Smooth muscle cell (in vitro differentiated cells): ENCODE data around the gene TBC1D23. TPM values are rescaled to one million over a fixed set of nuclear protein-coding genes. Genes with fewer than 3 reads are reported as not detected.
"Not testable (repeated sequence)": the region's sequence is repeated elsewhere in the genome, so short reads cannot be mapped to it uniquely, and the experiment has no call there.

Experiments used
- DNase-seq: peaks from one replicate; lab custom pipeline; 2025; ENCODE audit not compliant: unreplicated experiment; lab: John Stamatoyannopoulos, UW
- H2AFZ ChIP-seq: fragments of 200-600 bp; sonication (generic); 2 replicates; pipeline ENCODE4 v1.6.0; 2016; ENCODE audit warnings: antibody characterized with exemption, low read depth, mild to moderate bottlenecking
- H3F3A ChIP-seq: fragments of 200-600 bp; sonication (generic); 2 replicates; pipeline ENCODE4 v1.6.0; 2017; ENCODE audit warnings: antibody characterized with exemption, low read depth
- H3K27ac ChIP-seq: fragments of 200-600 bp; sonication (generic); 2 replicates; pipeline ENCODE4 v1.5.1; 2016; ENCODE audit warnings: low read depth, mild to moderate bottlenecking
- H3K27me3 ChIP-seq: fragments of 200-600 bp; sonication (generic); 2 replicates; pipeline ENCODE4 v1.6.1; 2016; ENCODE audit warnings: low read depth, mild to moderate bottlenecking
- H3K36me3 ChIP-seq: fragments of 200-600 bp; sonication (generic); 2 replicates; pipeline ENCODE4 v1.5.1; 2016; ENCODE audit warnings: low read depth
- H3K4me1 ChIP-seq: fragments of 200-600 bp; sonication (generic); 2 replicates; pipeline ENCODE4 v1.5.1; 2016; ENCODE audit warnings: low read depth
- H3K4me2 ChIP-seq: fragments of 200-600 bp; sonication (generic); 2 replicates; pipeline ENCODE4 v1.6.0; 2016; ENCODE audit warnings: mild to moderate bottlenecking
- H3K4me3 ChIP-seq: fragments of 200-600 bp; sonication (generic); 2 replicates; pipeline ENCODE4 v1.5.1; 2016; ENCODE audit warnings: mild to moderate bottlenecking
- H3K79me2 ChIP-seq: fragments of 200-600 bp; sonication (generic); 2 replicates; pipeline ENCODE4 v1.6.0; 2016; ENCODE audit warnings: low read depth, mild to moderate bottlenecking
- H3K9ac ChIP-seq: fragments of 200-600 bp; sonication (generic); 2 replicates; pipeline ENCODE4 v1.6.0; 2016; ENCODE audit warnings: low read depth
- H3K9me3 ChIP-seq: fragments of 200-600 bp; sonication (generic); replicated peaks from 2 replicates; pipeline ENCODE4 v1.5.1; 2016; ENCODE audit warnings: low read depth
- H4K20me1 ChIP-seq: fragments of 200-600 bp; sonication (generic); 2 replicates; pipeline ENCODE4 v1.6.0; 2016; ENCODE audit warnings: low read depth
- CTCF ChIP-seq: fragments of 200-600 bp; sonication (generic); IDR thresholded peaks from 2 replicates; pipeline ENCODE4 v1.5.1; 2017; ENCODE audit warnings: borderline replicate concordance, mild to moderate bottlenecking, antibody characterized with exemption; ENCODE audit not compliant: insufficient read depth, poor library complexity, severe bottlenecking
- WGBS: methylation state at CpG from one replicate; pipeline ENCODE4 v1.1.7; 2016; ENCODE audit warnings: low lambda C conversion rate; 5-methylcytosine and 5-hydroxymethylcytosine counted together
- polyA plus RNA-seq: library from polyadenylated mRNA; unstranded; fragments of >200 nt; fragmentation: Nextera tagmentation; extraction: Ambion mirVana; gene quantifications from 2 replicates; pipeline ENCODE4 v1.2.1, GENCODE V29; 2016
- total RNA-seq: library from RNA; depleted of rRNA; stranded (reverse); fragments of >200 nt; gene quantifications from 2 replicates; pipeline ENCODE4 v1.2.3, GENCODE V29; 2014

The TBC1D23 gene
- total and polyA plus RNA-seq, 2 experiments from 2014 or later = 36.0 to 77.7 TPM

GRCh38 chr3:100269001-100269400 lies 8.2 kb downstream of the TBC1D23 start:
- H3K4me1 ChIP-seq = no peaks in the 10 kb centered on the region
- no peaks in the 10 kb centered on the region for H3K27me3 ChIP-seq
- H3K9me3 ChIP-seq = no peaks in the 10 kb centered on the region
- peak overlapping the region; percentile 43 for H3K4me2 ChIP-seq
- H3K9ac ChIP-seq = peak overlapping the region; percentile 5
- no peak for DNase-seq
- H2AFZ ChIP-seq = no peak overlapping the region
- peaks cover 82% of the 10 kb centered on the region for H3K79me2 ChIP-seq
- H3F3A ChIP-seq = no peaks in the 10 kb centered on the region
- peak overlapping the region; percentile 84 for H3K27ac ChIP-seq
- no peaks in the 10 kb centered on the region for H3K36me3 ChIP-seq
- 67% methylated on average over 2 of the region's 2 CpGs for WGBS
- H4K20me1 ChIP-seq = peaks cover 96% of the 10 kb centered on the region
- TF ChIP-seq CTCF = no peak
- no peak overlapping the region for H3K4me3 ChIP-seq

GRCh38 chr3:100269410-100270214 lies 8.8 kb downstream of the TBC1D23 start:
- no peak overlapping the region for H3K4me3 ChIP-seq
- H3K9ac ChIP-seq = peak overlapping the region; percentile 37
- no peak for TF ChIP-seq CTCF
- WGBS = 28% methylated on average over 2 of the region's 2 CpGs
- H3K4me2 ChIP-seq = peak overlapping the region; percentile 63
- peak overlapping the region; percentile 85 for H3K27ac ChIP-seq
- no peaks in the 10 kb centered on the region for H3F3A ChIP-seq
- H2AFZ ChIP-seq = no peak overlapping the region
- peaks cover 96% of the 10 kb centered on the region for H4K20me1 ChIP-seq
- H3K9me3 ChIP-seq = no peaks in the 10 kb centered on the region
- H3K27me3 ChIP-seq = no peaks in the 10 kb centered on the region
- peaks cover 81% of the 10 kb centered on the region for H3K79me2 ChIP-seq
- no peaks in the 10 kb centered on the region for H3K4me1 ChIP-seq
- no peak for DNase-seq
- H3K36me3 ChIP-seq = no peaks in the 10 kb centered on the region

- Histone ChIP-seq H3F3A (no peaks in the 10 kb centered on the region), H3K36me3 (no peaks in the 10 kb centered on the region), H3K9ac (peak overlapping the region; percentile 37), H3K4me1 (no peaks in the 10 kb centered on the region), H3K79me2 (peaks cover 81% of the 10 kb centered on the region), H4K20me1 (peaks cover 95% of the 10 kb centered on the region), H3K4me2 (peak overlapping the region; percentile 63), H3K27me3 (no peaks in the 10 kb centered on the region), H2AFZ (no peak overlapping the region), H3K4me3 (no peak overlapping the region), H3K27ac (peak overlapping the region; percentile 85), H3K9me3 (no peaks in the 10 kb centered on the region)
- 56% methylated on average over 2 of the region's 2 CpGs for WGBS
- no peak for TF ChIP-seq CTCF
- DNase-seq = no peak
Observed at GRCh38 chr3:100270215-100270583, 9.4 kb downstream of the TBC1D23 start.

- Histone ChIP-seq H3K9ac (no peak overlapping the region), H3K79me2 (peaks cover 81% of the 10 kb centered on the region), H3K4me2 (no peak overlapping the region), H3K27ac (no peak overlapping the region), H3K36me3 (no peaks in the 10 kb centered on the region), H3K4me1 (no peaks in the 10 kb centered on the region), H3K4me3 (no peak overlapping the region), H3F3A (no peaks in the 10 kb centered on the region), H2AFZ (no peak overlapping the region), H3K9me3 (no peaks in the 10 kb centered on the region), H3K27me3 (no peaks in the 10 kb centered on the region), H4K20me1 (peaks cover 95% of the 10 kb centered on the region)
- WGBS = 100% methylated on average over 1 of the region's 1 CpG
- TF ChIP-seq CTCF = no peak
- no peak for DNase-seq
Observed at GRCh38 chr3:100271522-100271921, 10.7 kb downstream of the TBC1D23 start.

- Histone ChIP-seq H3K79me2 (peaks cover 80% of the 10 kb centered on the region), H4K20me1 (peaks cover 95% of the 10 kb centered on the region)
- not testable (repeated sequence) for H3K27me3 ChIP-seq, H3F3A ChIP-seq, H3K9me3 ChIP-seq, H3K4me3 ChIP-seq, H3K36me3 ChIP-seq, H3K4me2 ChIP-seq, H3K4me1 ChIP-seq, H3K27ac ChIP-seq, H2AFZ ChIP-seq, H3K9ac ChIP-seq, DNase-seq
- 56% methylated on average over 13 of the region's 13 CpGs for WGBS
Observed at GRCh38 chr3:100272797-100273611, 12.2 kb downstream of the TBC1D23 start.
